OCI-LY3 (cell line): ENCODE data around the gene KDM4C.

Source experiments
- H2AFZ ChIP-seq: fragments of 200-600, 300-600 bp; shearing (Covaris generic); 2 replicates; pipeline ENCODE4 v1.6.0; 2014; ENCODE audit warnings: antibody characterized with exemption, low read depth, low read length
- H3K27ac ChIP-seq: fragments of 200-600, 300-600 bp; sonication (generic); 2 replicates; pipeline ENCODE4 v1.5.1; 2014; ENCODE audit warnings: mild to moderate bottlenecking, low read length, moderate library complexity, mixed read lengths
- H3K27me3 ChIP-seq: fragments of 200-600, 300-600 bp; sonication (generic); 2 replicates; pipeline ENCODE4 v1.6.1; 2014; ENCODE audit warnings: low read depth, low read length, mixed read lengths
- H3K36me3 ChIP-seq: fragments of 200-600, 300-600 bp; sonication (generic); replicated peaks from 2 replicates; pipeline ENCODE3; 2014; ENCODE audit warnings: low read depth, low read length, mixed read lengths
- H3K4me1 ChIP-seq: fragments of 300-600, 200-600 bp; sonication (generic); 2 replicates; pipeline ENCODE4 v1.6.1; 2014; ENCODE audit warnings: low read length, mixed read lengths
- H3K4me2 ChIP-seq: fragments of 200-600, 300-600 bp; sonication (generic); 2 replicates; pipeline ENCODE4 v1.6.1; 2014; ENCODE audit warnings: low read length, mixed read lengths
- H3K4me3 ChIP-seq: fragments of 300-600, 200-600 bp; sonication (generic); 2 replicates; pipeline ENCODE4 v1.5.1; 2014; ENCODE audit warnings: antibody characterized with exemption, mild to moderate bottlenecking, low read length, moderate library complexity
- H3K79me2 ChIP-seq: fragments of 300-600, 200-600 bp; shearing (Covaris generic); 2 replicates; pipeline ENCODE4 v1.6.1; 2014; ENCODE audit warnings: mild to moderate bottlenecking, low read length, mixed read lengths
- H3K9ac ChIP-seq: fragments of 300-600, 200-600 bp; shearing (Covaris generic); 2 replicates; pipeline ENCODE4 v1.6.0; 2014; ENCODE audit warnings: mild to moderate bottlenecking, low read length, moderate library complexity
- H3K9me3 ChIP-seq: fragments of 200-600, 300-600 bp; shearing (Covaris generic); 2 replicates; pipeline ENCODE4 v1.6.1; 2014; ENCODE audit warnings: low read length, mixed read lengths; ENCODE audit not compliant: insufficient read depth
- H4K20me1 ChIP-seq: fragments of 200-600, 300-600 bp; sonication (generic); 2 replicates; pipeline ENCODE4 v1.6.1; 2016; ENCODE audit warnings: low read length, mixed read lengths; ENCODE audit not compliant: insufficient read depth
- CTCF ChIP-seq: fragments of 200-600, 300-600 bp; sonication (generic); IDR thresholded peaks from 2 replicates; pipeline ENCODE4 v1.5.1; 2014; ENCODE audit warnings: antibody characterized with exemption, low read length, low read depth
- EZH2phosphoT487 ChIP-seq: fragments of 200-600 bp; shearing (Covaris generic); IDR thresholded peaks from 2 replicates; pipeline ENCODE4 v1.6.1; 2018; ENCODE audit warnings: antibody characterized with exemption, mixed run types, low read depth

Gene KDM4C

GRCh38 chr9:7085357-7085756 lies 327.6 kb downstream of the KDM4C start:
- Histone ChIP-seq H3K9me3 (no peaks in the 10 kb centered on the region), H2AFZ (no peak overlapping the region), H3K79me2 (no peaks in the 10 kb centered on the region), H4K20me1 (0 out of 2 replicates have a peak, but pooled peaks cover 3% of the 10 kb centered on the region), H3K4me1 (no peaks in the 10 kb centered on the region), H3K4me2 (no peak overlapping the region), H3K36me3 (no peaks in the 10 kb centered on the region), H3K27ac (no peak overlapping the region), H3K27me3 (no peaks in the 10 kb centered on the region), H3K4me3 (no peak overlapping the region), H3K9ac (no peak overlapping the region)
- TF ChIP-seq CTCF (no peak), EZH2phosphoT487 (no peak)

DNA sequence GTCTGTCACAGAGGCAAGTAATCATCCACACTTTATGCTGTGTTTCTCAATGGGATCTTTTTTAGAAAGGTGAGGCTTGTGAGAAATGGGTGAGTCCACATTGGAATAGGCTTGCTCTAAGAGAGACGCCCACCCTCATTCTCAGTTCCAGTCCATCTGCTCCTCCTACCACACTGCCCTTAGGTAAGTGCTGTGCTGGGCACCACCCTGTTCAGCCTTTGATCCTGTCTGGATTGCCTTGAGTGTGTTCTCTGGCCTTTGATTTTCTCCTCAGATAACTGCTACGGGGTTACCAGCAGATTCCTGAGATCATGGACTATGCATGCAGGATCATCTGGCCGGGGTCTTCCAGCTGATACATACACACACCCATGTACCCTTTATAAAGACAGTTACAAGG lies 328.6 kb downstream of the KDM4C start:
- no peak overlapping the region for H3K27ac ChIP-seq
- no peak overlapping the region for H3K4me3 ChIP-seq
- no peak overlapping the region for H2AFZ ChIP-seq
- no peak overlapping the region for H3K9ac ChIP-seq
- no peaks in the 10 kb centered on the region for H3K9me3 ChIP-seq
- H3K4me2 ChIP-seq = no peak overlapping the region
- H3K36me3 ChIP-seq = no peaks in the 10 kb centered on the region
- TF ChIP-seq EZH2phosphoT487 = no peak
- no peak for TF ChIP-seq CTCF
- 0 out of 2 replicates have a peak, but pooled peaks cover 3% of the 10 kb centered on the region for H4K20me1 ChIP-seq
- no peaks in the 10 kb centered on the region for H3K4me1 ChIP-seq
- no peaks in the 10 kb centered on the region for H3K27me3 ChIP-seq
- H3K79me2 ChIP-seq = no peaks in the 10 kb centered on the region

DNA sequence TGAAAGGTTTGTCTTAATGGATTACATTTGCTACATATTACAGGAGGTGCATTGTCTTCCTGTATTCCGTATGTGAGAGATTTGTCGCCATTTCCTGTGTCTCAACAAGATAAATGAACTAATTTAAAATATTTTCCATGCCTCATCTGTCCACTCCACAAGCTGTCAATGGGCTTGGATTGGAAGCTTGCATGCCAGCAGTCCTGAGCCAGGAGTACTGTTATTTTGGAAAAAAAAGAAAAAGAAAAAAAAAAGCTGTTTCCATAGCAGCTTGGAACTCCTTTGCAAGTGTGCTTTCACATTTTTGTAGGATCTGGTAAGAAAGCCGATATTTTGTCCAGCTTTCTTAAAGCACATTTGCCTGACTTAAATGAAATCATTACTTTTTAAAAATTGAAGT lies 330.8 kb downstream of the KDM4C start:
- no peaks in the 10 kb centered on the region for H3K9me3 ChIP-seq
- H4K20me1 ChIP-seq = 0 out of 2 replicates have a peak, but pooled peaks cover 3% of the 10 kb centered on the region
- H3K27ac ChIP-seq = no peak overlapping the region
- no peaks in the 10 kb centered on the region for H3K4me1 ChIP-seq
- H3K4me2 ChIP-seq = no peak overlapping the region
- no peaks in the 10 kb centered on the region for H3K79me2 ChIP-seq
- H3K27me3 ChIP-seq = no peaks in the 10 kb centered on the region
- H3K36me3 ChIP-seq = no peaks in the 10 kb centered on the region
- no peak overlapping the region for H3K9ac ChIP-seq
- TF ChIP-seq EZH2phosphoT487 (no peak), CTCF (no peak)
- no peak overlapping the region for H3K4me3 ChIP-seq
- no peak overlapping the region for H2AFZ ChIP-seq

- Histone ChIP-seq H3K27me3 (no peaks in the 10 kb centered on the region), H3K4me3 (no peak overlapping the region), H3K4me2 (no peak overlapping the region), H2AFZ (no peak overlapping the region), H3K27ac (no peak overlapping the region), H3K4me1 (peaks cover 1% of the 10 kb centered on the region), H3K9me3 (no peaks in the 10 kb centered on the region), H4K20me1 (0 out of 2 replicates have a peak, but pooled peaks cover 5% of the 10 kb centered on the region), H3K36me3 (no peaks in the 10 kb centered on the region), H3K79me2 (no peaks in the 10 kb centered on the region), H3K9ac (no peak overlapping the region)
- no peak for TF ChIP-seq CTCF
- TF ChIP-seq EZH2phosphoT487 = no peak
These were observed 331.8 kb downstream of the KDM4C start for GRCh38 chr9:7089406-7090193.
